ENCODE measurements around the gene STS.
A peak's percentile ranks its signal among the peaks of the same experiment; 100 is the strongest.

The STS gene, protein sequence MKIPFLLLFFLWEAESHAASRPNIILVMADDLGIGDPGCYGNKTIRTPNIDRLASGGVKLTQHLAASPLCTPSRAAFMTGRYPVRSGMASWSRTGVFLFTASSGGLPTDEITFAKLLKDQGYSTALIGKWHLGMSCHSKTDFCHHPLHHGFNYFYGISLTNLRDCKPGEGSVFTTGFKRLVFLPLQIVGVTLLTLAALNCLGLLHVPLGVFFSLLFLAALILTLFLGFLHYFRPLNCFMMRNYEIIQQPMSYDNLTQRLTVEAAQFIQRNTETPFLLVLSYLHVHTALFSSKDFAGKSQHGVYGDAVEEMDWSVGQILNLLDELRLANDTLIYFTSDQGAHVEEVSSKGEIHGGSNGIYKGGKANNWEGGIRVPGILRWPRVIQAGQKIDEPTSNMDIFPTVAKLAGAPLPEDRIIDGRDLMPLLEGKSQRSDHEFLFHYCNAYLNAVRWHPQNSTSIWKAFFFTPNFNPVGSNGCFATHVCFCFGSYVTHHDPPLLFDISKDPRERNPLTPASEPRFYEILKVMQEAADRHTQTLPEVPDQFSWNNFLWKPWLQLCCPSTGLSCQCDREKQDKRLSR

DNA sequence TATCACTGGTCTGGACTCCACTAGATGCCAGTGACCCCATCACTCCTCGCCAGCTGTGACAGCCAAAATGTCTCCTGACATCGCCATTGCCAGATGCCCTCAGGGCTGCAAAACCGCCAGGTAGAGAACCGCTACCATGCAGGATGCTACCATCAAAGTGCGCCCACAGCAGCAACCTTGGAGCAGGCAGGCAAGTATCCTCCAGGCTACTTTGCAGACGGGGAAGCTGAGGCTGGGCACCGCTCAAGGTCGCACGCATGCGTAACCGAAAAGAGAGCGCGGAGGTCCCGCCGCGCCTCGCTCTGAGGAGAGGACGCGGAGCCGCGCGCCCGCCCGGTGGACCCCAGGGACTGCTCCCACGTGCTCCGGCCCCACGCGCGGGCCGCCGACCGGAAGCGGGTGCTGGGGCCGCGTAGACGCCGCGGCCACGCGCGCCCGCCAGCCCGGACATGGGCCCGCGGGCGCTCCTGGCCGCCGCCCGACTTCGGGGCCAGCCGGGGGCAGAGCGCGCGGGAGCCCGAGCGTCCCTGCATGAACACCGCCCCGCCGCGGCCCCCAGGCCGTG is at the start of gene STS:
Gene STS (plus strand): TSS at position 300 of the 565 bp plus-strand sequence. CDS start 105,488 bp downstream, outside the sequence.
- DNase-seq (ENCODE audit: extremely low read depth, low read depth), result no peak
- H3K4me3 ChIP-seq (replicated peaks; ENCODE audit: low read depth, low read length), result peak within 1 kb of the TSS; percentile 70
- no peak for TF ChIP-seq CTCF (IDR thresholded peaks at IDR 0.05; ENCODE audit: low read depth, low read length, missing control alignments)

GRCh38 chrX:7100022-7100421 is 47.5 kb upstream of the STS start:
- no peak for TF ChIP-seq CTCF (IDR thresholded peaks at IDR 0.05; ENCODE audit: low read depth, low read length, missing control alignments)
- no peak for DNase-seq (ENCODE audit: extremely low read depth, low read depth)
- H3K4me3 ChIP-seq (replicated peaks; ENCODE audit: low read depth, low read length), result no peak overlapping the region

- no peak for TF ChIP-seq CTCF (IDR thresholded peaks at IDR 0.05; ENCODE audit: low read depth, low read length, missing control alignments)
- no peak for DNase-seq (ENCODE audit: extremely low read depth, low read depth)
- no peak overlapping the region for H3K4me3 ChIP-seq (replicated peaks; ENCODE audit: low read depth, low read length)
Measured at GRCh38 chrX:7102119-7102518, 45.4 kb upstream of the STS start.

GRCh38 chrX:7106649-7107048 is 40.9 kb upstream of the STS start:
- H3K4me3 ChIP-seq (replicated peaks; ENCODE audit: low read depth, low read length), result no peak overlapping the region
- no peak for TF ChIP-seq CTCF (IDR thresholded peaks at IDR 0.05; ENCODE audit: low read depth, low read length, missing control alignments)
- DNase-seq (ENCODE audit: extremely low read depth, low read depth), result no peak

DNA sequence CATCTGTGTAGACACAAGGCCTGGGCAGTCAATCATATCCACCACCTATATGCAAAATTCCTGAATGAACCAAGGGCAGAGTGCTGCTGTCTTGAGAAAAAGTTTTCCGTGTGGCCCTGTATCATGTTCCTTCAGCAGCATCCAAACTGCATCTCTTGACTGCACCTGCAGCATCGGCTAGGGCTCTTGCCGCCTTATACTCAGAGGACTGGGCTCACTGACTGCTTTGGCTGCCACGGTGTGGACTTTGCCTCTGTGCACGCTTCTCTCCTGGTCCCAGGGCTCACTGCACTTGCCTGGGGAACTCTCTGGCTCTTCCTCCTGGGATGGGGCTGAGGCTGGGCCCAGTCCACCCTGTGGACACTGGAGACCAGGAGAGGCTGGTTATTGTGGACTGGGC is 39.5 kb upstream of the STS start:
- TF ChIP-seq CTCF (IDR thresholded peaks at IDR 0.05; ENCODE audit: low read depth, low read length, missing control alignments), result no peak
- H3K4me3 ChIP-seq (replicated peaks; ENCODE audit: low read depth, low read length), result no peak overlapping the region
- no peak for DNase-seq (ENCODE audit: extremely low read depth, low read depth)

GRCh38 chrX:7109049-7109531 is 38.4 kb upstream of the STS start:
- TF ChIP-seq CTCF (IDR thresholded peaks at IDR 0.05; ENCODE audit: low read depth, low read length, missing control alignments), result no peak
- H3K4me3 ChIP-seq (replicated peaks; ENCODE audit: low read depth, low read length), result no peak overlapping the region
- DNase-seq (ENCODE audit: extremely low read depth, low read depth), result no peak
